ENCODE results near the gene GP9.

GP9 gene

GRCh38 chr3:129060276-129061022 lies at the start of gene GP9:
GP9 (plus strand) TSS chr3:129060779; CDS start chr3:129061740, 961 bp downstream.
- no peak for DNase-seq (ENCODE audit: low spot score)
- in situ Hi-C loops (cut with MboI; ENCODE audit: low sequenced_read_pairs, unreplicated experiment) = no loop called here
- TF ChIP-seq CTCF (IDR thresholded peaks at IDR 0.05; ENCODE audit: borderline replicate concordance, control extremely low read depth, extremely low read depth, insufficient read depth, missing control alignments) = no peak

GRCh38 chr3:129013491-129013891 lies 47.1 kb upstream of the GP9 start:
- no peak for DNase-seq (ENCODE audit: low spot score)
- in situ Hi-C loops (cut with MboI; ENCODE audit: low sequenced_read_pairs, unreplicated experiment) = no loop called here
- no peak for TF ChIP-seq CTCF (IDR thresholded peaks at IDR 0.05; ENCODE audit: borderline replicate concordance, control extremely low read depth, extremely low read depth, insufficient read depth, missing control alignments)

GRCh38 chr3:129014148-129014547 lies 46.4 kb upstream of the GP9 start:
- TF ChIP-seq CTCF (IDR thresholded peaks at IDR 0.05; ENCODE audit: borderline replicate concordance, control extremely low read depth, extremely low read depth, insufficient read depth, missing control alignments) = no peak
- no peak for DNase-seq (ENCODE audit: low spot score)
- in situ Hi-C loops (cut with MboI; ENCODE audit: low sequenced_read_pairs, unreplicated experiment) = no loop called here

GRCh38 chr3:129014793-129015345 lies 45.7 kb upstream of the GP9 start:
- in situ Hi-C loops (cut with MboI; ENCODE audit: low sequenced_read_pairs, unreplicated experiment) = no loop called here
- DNase-seq (ENCODE audit: low spot score) = no peak

GRCh38 chr3:129015388-129016105 lies 45.0 kb upstream of the GP9 start:
- no peak for DNase-seq (ENCODE audit: low spot score)
- no peak for TF ChIP-seq CTCF (IDR thresholded peaks at IDR 0.05; ENCODE audit: borderline replicate concordance, control extremely low read depth, extremely low read depth, insufficient read depth, missing control alignments)
- in situ Hi-C loops (cut with MboI; ENCODE audit: low sequenced_read_pairs, unreplicated experiment) = no loop called here

More at GRCh38 chr3:129014793-129015345, 45.7 kb upstream of the GP9 start:
- no peak for TF ChIP-seq CTCF (IDR thresholded peaks at IDR 0.05; ENCODE audit: borderline replicate concordance, control extremely low read depth, extremely low read depth, insufficient read depth, missing control alignments)

- in situ Hi-C loops (cut with MboI; ENCODE audit: low sequenced_read_pairs, unreplicated experiment) = no loop called here
- DNase-seq (ENCODE audit: low spot score) = no peak
- no peak for TF ChIP-seq CTCF (IDR thresholded peaks at IDR 0.05; ENCODE audit: borderline replicate concordance, control extremely low read depth, extremely low read depth, insufficient read depth, missing control alignments)
These were observed 44.2 kb upstream of the GP9 start for GRCh38 chr3:129016356-129016719.

Data from GM13976 (cell line).